Activated CD4-positive, alpha-beta T cell treated with anti-CD3 and anti-CD28 coated beads, Interleukin-2, amount 50 U/mL, for 4 hours (primary cell): ENCODE measurements around the gene ZNF670.

ENCODE experiments used
- DNase-seq, 2 experiments: peaks; one replicate each; pipeline ENCODE4 v3.0.0-alpha.2; 2020

ZNF670 gene

DNA sequence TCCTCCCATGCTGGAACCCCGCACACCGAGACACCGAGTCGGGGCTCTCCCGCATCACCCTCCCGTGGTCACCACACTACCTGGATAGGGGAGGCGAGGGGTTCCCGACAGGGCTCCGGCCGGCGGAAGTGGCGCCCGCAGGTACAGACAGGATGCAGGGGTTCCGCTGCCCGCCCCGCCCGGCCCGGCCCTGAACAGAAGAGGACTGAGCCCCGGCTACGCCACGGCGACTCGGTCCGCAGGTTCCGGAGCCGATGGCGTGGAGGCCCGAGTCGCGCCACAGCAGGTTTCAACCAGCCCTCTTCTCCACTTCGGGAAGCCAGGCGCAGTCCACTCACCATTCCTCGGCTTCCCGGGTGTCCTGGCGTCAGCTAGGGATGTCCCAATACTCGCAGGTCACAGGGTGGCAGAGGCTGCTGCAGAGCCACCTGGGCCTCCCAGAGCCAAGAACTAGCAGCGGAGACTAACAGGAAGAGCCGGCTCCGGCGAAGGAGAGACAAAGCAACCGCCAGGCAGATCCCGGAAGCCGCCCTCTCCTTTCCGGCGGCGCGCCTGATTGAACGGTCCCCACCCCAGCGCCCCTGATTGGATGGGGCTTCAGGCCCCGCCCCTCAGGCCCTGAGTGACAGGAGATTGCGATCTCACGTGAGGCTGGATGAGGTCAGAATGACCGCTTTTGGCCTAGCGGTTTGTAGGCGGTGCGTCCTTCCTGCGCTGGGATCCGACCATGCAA is 25.4 kb upstream of the ZNF670 start, which contains the start of gene ZNF669:
Gene ZNF669, minus strand, starts transcription at position 498 of the 733 bp plus-strand sequence. Its CDS starts 157 bp downstream, at position 341.
- DNase-seq = peak; percentile 84 to 85

DNA sequence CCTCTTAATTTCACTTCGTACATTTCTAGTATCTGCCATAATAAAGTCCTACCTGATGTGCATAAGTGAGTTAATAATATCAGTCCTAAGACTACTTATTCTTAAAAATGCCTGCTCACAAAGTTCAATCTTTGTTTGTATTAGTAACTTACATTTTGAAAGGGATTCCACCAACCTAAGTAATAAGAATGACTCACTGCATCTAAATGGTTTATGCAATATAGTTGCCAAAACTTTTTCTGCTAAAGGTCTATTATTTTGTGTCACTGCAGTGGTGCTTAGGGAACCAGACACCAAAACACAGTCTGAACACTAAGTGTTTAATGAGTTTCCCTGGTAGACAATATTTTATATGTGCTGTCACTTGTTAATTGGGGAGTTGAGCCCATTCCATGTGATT is 23.8 kb upstream of the ZNF670 start:
- no peak for DNase-seq

DNA sequence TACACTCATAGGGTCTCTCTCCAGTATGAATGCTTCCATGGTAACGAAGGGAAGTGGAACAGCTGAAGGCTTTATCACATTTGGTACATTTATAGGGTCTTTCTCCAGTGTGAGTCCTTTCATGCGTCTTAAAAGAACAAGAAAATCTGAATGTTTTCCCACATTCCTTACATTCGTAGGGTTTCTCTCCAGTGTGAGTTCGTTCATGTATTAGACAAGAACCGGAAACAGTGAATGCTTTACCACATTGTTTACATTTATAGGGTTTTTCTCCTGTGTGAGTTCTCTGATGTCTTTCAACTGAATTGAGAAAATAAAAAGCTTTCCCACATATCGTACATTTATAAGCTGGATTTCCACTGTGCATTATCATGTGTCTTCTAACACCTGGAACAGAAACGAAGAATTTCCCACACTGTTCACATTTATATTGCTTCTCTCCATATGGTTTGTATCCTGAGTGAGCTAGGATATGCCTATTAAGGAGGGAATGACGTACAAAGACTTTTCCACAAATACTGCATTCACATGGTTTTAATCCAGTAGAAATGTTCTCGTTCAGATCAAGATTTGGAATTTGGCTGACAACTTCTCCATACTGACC is 22.2 kb upstream of the ZNF670 start:
- DNase-seq = no peak

DNA sequence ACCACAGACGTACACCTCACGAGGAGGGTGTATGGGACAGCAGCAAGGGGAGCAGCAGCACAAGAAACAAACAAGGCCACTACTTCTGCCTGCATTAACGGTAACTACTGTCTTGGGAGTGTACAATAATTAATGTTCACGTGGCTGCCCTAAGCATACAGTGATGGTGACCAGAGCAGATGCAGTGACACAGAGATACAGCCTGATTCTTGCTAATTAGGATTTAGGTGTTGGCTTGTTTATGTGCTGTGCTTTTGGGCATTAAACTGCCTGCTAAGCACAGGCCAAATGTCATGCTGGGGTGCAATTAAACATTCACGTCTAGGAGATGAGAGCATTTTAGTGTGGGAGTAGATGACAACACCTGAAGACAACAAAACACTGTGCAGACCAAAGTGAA is 18.3 kb upstream of the ZNF670 start:
- no peak for DNase-seq

DNA sequence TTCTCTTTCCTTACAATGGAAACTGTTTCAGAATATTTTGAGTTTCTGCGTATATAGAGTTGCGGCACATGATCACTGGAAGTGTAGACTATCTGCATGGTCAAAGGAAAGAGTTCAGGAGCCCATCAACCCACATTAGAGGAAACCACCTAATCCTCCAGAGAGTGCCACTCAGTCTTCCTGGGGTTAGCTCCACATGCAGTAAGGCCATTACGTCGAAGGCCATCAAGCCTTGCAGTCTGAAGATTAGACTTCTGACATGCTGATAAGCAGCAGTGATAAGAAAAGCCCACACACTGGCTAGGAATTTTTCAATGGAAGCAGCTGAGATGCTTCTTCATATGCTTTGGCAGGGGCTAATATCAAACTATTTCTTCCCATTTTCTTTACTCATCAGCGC is 17.9 kb upstream of the ZNF670 start:
- DNase-seq = no peak

DNA sequence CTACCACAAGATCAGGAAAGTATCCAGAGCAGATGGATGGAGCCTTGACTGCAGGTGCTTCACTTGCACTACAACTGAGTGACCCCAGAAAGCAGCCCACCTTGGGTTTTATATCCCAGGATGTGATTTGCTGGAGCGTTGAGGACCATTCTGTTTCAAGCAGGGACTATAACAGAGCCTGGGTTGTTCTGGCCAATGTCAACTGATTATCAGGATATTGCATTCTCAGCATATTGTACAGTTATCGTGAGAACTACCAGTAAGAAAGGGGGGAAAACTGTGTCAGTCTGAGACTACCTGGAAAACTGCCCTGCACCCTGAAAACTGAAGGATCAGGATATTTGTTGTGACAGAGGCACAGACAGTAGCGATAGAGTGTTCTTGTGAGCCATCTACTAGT is 17.5 kb upstream of the ZNF670 start:
- no peak for DNase-seq

DNA sequence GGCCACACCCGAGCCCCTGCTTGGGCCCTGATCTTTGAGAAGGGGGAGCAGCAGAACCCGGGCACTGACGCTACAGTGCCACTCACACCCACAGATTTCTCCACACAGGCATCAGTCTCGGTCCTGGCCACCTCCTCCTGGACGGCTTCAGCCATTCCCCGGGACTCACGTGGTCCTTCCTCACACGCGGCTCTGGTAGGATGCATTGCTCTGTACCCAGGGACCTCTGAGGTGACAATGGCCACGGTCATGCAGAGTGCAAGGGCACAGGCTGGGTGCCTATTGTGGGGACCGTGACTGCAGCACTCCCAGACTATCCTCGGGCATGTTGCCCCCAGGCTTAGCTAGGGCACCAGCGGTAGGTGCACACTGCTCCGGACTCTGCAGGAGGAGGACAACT is 11.8 kb upstream of the ZNF670 start:
- DNase-seq = no peak

DNA sequence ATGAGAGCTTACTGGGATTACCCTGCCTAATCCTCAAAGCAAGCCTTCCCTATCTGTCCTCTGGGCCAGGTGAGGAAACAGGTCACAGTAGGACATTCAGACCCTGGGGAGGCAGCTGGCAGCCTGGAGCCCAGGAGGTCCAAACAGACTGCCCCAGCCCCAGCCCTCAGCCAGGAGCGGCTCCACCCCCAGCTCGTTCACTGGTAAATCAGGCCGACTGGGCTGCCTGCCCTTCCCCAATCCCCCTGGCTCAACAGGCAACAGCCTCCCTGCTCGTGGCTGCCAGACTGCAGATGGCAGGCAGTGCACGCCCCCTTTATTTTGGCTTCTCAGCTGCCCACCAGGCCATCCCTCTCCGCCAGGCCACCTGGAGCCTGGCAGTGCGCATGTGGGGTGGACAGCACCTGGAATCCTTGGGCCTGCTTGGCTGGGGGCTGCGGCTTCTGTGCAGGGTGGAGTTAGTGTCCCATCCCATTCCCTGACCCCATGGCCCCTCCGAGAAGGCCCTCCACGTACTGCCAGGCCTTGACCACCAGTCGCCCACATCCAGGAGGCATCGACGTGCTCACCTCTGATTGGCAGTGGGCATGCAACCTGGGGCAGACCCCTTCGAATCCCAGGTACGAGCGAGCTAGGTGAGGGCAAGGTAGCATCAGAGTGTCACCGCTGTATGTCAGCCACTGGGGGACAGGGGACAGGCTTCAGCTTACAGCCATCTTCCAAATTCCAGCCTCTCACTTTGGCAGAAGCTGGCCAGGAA is 11.2 kb upstream of the ZNF670 start:
- DNase-seq = no peak

DNA sequence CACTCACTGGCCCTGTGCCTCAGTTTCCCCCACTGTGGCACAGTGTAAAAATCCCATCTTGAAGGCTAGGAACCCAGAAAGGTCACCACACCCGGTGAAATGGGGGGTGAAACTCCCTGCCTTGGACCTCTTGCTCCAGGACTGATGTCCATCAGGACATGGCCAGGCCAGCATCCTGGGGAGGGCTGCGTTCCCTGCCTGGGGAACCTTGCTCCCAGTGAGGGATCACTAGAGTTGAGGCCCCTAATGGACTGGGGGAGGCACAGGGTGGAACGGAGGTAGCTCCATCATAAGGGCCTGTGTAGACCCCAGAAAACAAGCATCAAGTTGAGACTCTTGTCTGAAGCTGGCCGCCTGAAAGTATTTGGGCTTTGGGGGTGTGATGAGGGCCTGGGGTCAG is 10.4 kb upstream of the ZNF670 start:
- no peak for DNase-seq

DNA sequence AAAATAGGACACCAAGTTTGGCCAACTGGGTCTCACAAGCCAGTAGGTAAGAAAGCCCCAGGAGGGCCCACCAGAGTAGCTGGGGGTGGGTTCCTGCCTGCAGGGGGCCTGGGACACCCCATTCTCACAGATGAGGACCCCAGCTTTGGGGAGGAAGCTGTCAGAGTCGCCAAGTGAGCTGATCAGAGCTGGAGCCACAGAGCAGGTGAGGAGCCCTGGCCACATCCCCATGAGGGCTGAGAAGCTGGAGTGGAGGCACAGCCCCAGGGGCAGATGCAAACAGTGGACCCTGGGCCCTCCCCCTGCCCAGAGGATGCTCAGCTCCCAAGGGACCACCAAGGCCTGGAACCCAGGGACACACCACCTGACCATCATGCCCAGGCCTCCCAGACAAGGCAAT is 8.6 kb upstream of the ZNF670 start:
- DNase-seq = no peak

DNA sequence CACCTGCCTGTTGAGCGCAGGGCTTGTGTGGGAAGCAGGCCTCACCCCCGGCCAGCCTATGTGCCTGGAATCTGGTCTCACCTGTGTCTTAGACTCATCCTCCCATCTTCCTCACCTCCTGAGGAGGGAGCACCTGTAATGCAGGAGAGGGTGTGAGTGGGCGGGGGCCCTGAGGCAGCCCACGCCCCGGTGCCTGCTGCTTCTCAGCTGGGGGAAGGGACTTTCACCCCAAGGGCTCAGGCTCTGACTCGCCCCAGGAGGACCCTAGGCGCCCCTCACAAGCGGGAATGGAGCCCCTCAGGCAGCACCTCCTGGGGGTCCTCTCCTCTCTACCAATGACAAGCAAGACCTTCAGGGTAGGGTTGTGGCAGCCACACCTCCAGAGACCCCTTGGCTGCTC is 6.7 kb upstream of the ZNF670 start:
- DNase-seq = no peak

DNA sequence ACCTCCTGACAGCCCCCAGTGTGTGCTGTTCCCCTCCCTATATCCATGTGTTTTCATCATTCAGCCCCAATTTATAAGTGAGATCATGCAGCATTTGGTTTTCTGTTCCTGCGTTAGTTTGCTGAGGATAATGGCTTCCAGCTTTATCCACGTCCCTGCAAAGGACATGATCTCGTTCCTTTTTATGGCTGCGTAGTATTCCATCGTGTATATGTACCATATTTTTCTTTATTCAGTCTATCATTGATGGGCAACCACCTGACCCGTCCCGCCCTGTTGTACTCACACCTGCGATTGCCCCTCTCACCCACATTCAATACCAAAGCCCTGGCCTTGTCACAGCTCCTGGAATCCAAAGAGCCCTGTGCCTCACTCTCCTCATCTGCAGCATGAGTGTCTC is 6.2 kb upstream of the ZNF670 start:
- DNase-seq = no peak

DNA sequence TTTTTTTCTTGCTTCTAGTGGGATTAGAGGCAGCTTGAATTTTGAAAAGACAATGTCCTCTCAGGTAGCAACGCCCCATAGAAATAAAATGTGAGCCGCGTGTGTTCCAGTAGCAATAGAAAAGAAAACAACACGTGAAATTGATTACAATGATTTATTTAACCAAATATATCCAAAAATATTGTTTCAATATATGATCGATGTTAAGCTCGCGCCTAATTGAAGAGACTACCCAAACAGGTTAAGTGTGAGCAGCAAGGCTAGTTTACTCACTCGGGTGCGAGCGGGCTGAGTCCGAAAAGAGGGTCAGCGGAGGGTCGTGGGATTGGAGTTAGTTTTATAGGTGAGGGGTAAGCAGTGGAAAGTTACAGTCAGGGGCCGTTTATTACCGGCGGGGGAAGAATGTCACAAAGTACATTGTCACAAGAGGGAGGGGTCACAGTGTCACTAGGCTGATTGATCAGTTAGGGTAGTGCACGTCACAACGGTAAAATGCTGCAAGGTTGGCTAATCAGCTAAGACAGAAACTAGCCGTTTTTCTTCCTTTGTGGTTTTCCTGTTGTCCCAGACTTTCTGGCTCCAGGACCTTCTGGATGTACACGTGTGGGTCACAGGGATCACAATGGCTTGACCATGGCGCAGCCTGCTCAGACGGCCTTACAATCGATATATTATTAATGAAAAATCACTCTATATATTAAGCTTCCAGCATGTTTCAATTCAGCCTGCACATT is 697 bp upstream of the ZNF670 start:
- no peak for DNase-seq

DNA sequence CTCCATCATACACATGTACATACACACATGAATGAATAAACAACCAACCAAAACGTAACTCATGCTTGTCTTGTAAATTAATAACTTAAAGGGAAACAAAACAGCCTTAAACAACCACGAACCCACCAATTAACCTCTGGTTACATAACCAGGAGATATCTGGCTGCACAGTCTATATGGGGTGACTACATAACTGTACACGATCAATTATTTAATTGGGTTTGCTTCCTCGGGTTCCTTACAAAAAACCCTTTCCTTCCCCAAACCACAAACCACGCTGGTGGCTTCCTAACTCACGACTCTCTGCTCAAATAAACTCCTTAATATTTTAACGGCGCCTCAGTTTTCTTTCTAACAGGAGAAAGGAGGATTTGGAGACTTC is 744 bp downstream of the ZNF670 start:
- no peak for DNase-seq

DNA sequence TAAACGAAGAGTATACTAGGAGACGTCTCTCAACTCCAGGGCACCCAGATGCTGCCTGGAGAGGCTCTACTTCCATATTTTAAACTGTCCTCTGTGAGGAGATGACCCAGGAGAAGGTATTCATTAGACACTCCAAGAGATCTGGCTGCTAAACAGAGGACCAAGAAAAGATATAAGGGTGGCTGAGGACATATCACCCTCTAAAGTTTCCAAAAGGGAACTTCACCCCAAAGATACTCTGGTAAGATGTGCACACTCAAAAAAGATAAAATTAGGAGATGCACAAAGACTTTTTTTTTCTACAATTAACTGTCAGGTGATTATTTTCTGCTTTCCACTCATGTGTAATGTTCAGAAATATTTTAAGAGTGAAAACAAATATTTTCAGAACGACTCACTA is 1.4 kb downstream of the ZNF670 start:
- no peak for DNase-seq

DNA sequence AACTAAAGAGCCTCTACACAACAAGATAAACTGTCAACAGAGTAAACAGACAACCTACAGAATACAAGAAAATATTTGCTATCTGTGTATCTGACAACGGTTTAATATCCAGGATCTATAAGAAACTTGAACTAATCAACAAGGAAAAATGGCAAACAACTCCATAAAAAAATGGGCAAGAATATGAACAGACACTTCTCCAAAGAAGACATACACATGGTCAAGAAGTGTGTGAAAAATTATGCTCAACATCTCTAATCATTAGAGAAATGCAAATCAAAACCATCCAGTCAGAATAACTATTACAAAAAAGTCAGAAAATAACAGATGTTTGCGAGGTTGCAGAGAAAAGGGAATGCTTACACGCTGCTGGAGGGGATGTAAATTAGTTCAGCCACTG is 8.0 kb downstream of the ZNF670 start:
- DNase-seq = no peak

DNA sequence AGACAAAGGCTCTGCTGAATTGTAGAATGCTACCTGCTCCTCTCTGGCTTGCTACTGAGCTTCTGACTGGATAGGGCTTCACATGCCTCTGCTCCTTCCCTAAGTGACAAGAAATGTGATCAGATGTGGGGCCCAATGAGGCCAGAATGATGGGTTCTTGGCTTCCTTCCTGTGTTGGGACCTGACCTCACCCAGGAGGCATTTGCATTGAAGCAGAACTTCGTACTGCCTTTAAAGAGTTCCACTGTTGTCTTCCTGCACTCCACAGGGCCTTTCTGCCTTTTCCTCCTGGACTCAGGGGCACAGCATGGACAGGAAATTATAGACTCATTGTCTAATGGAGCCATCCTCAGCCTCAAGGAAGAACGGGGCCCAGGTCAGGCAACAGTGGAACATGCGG is 14.3 kb downstream of the ZNF670 start:
- no peak for DNase-seq

DNA sequence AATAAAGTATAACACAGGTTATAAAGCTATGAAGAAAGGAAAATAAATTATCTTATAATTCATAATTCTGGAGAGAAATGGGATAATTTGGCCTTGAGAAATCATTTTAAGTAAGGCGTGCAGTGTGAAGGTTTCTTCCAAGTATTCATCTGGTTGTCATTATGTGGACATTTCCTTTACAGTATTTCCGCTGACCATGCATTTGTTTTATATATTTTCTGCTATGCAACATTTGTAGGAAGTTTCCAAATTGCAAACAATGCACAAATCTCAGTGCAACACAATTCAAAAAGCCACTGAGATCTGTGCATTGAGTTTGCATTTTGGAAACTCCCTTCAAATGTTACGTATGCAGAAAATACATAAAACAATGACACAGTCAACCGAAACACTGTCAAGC is 17.8 kb downstream of the ZNF670 start:
- no peak for DNase-seq

DNA sequence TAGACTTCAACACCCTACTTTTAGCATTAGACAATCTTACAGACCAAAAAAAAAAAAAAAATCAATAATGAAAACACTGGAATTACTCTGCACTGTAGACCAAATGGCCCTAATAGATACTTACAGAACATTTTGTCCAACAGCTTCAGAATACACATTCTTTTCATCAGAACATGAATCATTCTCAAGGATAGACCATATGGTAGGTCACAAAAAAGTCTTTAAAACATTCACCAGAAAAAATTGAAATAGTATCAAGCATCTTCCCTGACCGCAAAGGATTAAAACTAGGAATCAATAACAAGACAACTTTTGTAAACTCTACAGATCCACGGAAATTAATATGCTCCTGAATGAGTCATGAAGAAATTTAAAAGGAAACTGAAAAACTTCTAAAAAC is 22.5 kb downstream of the ZNF670 start:
- no peak for DNase-seq

DNA sequence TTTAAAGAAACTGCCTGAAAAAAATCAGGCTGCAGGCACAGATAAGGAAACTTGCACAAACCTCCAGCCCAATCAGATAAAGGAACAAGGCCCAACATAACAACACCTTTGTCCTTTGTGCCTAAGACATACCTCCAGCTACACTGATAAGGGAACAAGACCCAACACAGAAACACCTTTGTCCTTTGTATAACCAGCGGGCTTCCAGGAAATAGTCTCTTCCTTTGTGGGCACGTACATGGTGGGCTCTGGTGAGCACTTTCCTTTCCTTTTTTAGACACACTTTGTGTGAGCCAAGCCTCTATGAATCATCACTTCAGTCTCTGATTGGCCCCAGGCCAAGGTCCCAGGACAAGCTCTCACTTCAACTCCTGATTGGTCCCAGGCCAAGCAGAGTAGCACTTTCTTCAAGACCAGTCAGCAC is 23.6 kb downstream of the ZNF670 start:
- no peak for DNase-seq

DNA sequence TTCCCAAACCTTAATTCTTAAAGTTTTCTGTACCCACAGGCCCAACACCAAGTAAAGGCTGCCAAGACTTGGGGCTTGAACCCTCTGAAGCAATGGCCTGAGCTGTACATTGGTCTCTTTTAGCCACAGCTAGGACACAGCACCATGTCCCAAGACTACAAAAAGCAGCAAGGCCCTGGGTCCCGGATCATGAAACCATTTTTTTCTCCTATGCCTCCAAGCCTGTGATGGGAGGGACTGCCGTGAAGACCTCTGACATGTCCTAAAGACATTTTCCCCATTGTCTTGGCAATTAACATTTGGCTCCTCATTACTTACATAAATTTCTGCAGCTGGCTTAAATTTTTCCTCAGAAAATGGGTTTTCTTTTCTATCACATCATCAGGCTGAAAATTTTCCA is 30.9 kb downstream of the ZNF670 start:
- no peak for DNase-seq

DNA sequence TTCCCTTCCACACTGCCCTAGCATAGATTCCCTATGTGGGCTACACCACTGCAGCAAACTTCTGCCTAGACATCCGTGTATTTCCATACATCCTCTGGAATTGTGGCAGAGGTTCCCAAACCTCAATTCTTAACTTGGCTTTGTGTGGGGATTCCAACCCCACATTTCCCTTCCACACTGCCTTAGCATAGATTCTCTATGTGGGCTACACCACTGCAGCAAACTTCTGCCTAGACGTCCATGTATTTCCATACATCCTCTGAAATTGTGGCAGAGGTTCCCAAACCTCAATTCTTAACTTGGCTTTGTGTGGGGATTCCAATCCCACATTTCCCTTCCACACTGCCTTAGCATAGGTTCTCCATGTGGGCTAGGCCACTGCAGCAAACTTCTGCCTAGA is 31.4 kb downstream of the ZNF670 start:
- no peak for DNase-seq

DNA sequence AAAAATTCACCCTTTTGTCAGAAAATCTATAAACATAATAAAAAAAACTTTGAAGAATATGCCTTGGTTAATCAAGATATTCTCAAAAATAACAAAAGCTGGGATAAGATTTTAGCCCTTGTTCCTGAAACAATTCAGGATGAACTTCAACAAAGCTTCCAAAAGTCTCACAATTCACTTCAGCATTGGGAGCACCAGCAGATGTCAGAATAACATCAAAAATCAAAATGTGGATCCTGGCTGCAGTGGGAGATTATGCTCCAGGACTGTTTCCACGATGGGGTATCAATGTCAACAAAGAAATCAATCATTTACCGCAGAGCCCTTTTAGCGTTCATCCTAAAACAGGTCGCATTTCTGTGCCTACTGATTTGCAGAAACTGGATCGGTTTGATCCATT is 35.2 kb downstream of the ZNF670 start:
- no peak for DNase-seq
